HG03342 (cell line): ENCODE measurements around the gene KLHL18.
"Not testable (repeated sequence)": the region's sequence is repeated elsewhere in the genome, so short reads cannot be mapped to it uniquely, and the experiment has no call there.

Experiments
- ATAC-seq: cut with Tn5 transposase; IDR thresholded peaks from one replicate; pipeline ENCODE4 v1.9.1; 2021; ENCODE audit warnings: mild to moderate bottlenecking, moderate library complexity; ENCODE audit not compliant: unreplicated experiment

The KLHL18 gene

DNA sequence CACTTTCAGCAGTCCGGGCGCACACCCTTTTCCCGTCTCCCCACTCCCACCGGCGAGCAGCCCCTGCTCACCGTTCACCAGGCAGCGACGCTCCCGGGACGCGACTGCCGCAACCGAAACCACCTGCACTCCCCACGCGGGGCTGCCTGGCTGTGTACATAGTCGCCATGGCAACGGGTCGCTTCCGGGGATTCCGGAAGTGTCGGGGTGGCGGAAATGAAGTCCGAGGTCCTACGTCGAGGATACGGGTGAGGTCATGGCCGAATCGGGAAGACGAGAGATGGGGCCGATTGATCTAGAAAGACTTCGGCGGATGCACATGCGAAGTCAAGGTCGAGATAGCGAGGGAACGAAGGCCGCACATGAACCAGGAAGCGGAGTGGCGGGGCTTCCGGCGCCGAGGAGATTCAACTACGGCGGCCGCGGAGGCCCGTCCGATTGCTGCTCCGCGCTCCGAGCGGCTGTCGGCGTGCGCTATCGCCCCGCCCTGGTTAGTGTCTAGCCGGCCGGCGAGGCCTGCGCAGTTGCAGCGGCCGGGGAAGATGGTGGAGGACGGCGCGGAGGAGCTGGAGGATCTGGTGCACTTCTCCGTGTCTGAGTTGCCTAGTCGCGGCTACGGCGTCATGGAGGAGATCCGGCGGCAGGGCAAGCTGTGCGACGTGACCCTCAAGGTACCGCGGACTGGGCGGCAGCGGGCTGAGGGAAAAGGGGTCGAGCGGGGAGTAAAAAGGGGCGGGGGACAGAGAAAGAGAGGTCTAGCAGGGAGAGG lies at the start of gene KLHL18, which contains the start of gene KIF9:
TSS of gene KLHL18 (plus strand) at position 521 of the 769 bp plus-strand sequence. CDS start at position 543, 22 bp downstream.
TSS of gene KIF9 (minus strand) at position 376 of the 769 bp plus-strand sequence. CDS start 5,425 bp downstream, outside the sequence.
- peak; percentile 70 for ATAC-seq

- ATAC-seq = no peak
Observed at GRCh38 chr3:47238017-47238416, 44.7 kb upstream of the KLHL18 start.

- ATAC-seq = no peak
Observed at GRCh38 chr3:47239929-47240328, 42.8 kb upstream of the KLHL18 start.

- ATAC-seq = no peak
Observed at GRCh38 chr3:47243419-47244147, 39.2 kb upstream of the KLHL18 start.

- no peak for ATAC-seq
Observed at GRCh38 chr3:47244531-47245100, 38.1 kb upstream of the KLHL18 start.

GRCh38 chr3:47245271-47245670 lies 37.5 kb upstream of the KLHL18 start:
- no peak for ATAC-seq

DNA sequence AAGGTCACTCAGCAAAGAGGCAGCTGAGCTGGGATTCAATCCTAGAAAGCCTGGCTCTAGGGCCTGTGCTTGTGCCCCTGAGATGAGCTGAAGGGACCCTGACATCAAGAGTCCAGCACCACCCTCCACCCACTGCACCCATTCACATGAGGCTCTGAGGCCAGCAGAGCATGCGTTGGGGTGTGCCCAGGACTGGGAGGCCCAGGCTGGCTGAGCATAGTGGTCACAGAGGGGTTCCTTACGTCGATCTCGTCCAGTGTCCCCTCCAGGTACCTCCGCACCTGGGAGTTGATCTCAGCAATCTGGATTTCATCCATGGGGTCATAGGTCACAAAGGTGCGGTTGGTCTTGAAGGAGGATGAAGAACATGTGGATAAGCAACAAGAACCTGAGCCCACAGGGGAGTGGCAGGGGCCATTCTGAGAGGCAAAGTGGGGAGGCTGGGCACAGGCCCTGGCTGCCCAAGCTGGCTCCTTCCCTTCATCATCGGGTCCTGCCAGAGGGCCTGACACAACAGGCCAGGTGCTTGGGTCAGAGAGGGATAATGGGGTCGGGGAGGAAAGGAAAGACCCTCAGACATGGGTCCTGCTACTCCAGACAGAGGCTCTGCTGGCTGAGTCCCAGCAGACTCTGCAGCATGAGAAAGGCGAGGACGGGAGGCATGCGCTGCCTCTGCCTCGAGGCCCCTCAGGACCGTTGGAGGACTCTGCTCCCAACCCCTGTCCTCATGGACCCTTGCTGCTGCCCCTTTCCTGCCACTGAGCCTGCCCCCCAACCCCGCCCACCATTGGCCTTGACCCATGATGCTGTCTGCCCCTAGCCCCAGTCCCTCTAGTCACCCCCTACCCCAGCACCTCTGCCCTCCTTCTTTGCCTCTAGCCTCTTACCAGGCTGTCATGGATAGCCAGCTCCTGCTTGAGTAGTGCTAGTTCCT lies 35.3 kb upstream of the KLHL18 start:
- no peak for ATAC-seq

GRCh38 chr3:47250309-47251060 lies 32.3 kb upstream of the KLHL18 start:
- no peak for ATAC-seq

- not testable (repeated sequence) for ATAC-seq
Observed at GRCh38 chr3:47251085-47251484, 31.7 kb upstream of the KLHL18 start.

- ATAC-seq = no peak
Observed at GRCh38 chr3:47251689-47252088, 31.1 kb upstream of the KLHL18 start.

DNA sequence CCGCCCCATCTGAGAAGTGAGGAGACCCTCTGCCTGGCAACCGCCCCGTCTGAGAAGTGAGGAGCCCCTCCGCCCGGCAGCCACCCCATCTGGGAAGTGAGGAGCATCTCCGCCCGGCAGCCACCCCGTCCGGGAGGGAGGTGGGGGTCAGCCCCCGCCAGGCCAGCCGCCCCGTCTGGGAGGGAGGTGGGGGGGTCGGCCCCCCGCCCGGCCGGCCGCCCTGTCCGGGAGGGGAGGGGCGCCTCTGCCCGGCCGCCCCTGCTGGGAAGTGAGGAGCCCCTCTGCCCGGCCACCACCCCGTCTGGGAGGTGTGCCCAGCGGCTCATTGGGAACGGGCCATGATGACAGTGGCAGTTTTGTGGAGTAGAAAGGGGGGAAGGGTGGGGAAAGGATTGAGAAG lies 26.4 kb upstream of the KLHL18 start:
- ATAC-seq = not testable (repeated sequence)

GRCh38 chr3:47259114-47259513 lies 23.6 kb upstream of the KLHL18 start:
- no peak for ATAC-seq

GRCh38 chr3:47260605-47261004 lies 22.1 kb upstream of the KLHL18 start:
- ATAC-seq = no peak

DNA sequence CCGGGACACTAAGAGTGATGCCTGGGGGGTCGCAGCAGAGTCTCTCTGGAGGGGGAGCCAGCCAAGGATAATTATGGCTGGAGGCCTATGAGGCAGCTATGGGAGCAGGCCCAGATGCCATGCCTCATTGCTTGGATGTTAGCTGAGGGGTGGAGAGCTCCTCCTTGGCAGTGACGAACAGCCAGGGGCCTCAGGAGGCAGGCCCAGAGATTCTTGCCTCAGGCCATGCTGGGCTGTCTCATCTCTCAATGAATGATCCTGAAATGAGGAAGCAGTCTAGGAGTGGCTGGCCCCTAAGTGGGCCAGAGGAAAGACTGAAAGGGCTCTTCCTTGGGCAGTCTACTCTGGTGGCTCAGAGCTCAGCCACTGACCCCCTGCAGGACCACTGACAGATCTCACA lies 21.4 kb upstream of the KLHL18 start:
- ATAC-seq = no peak

- ATAC-seq = no peak
Observed at GRCh38 chr3:47265008-47265407, 17.7 kb upstream of the KLHL18 start.

- ATAC-seq = no peak
Observed at GRCh38 chr3:47265725-47266428, 16.9 kb upstream of the KLHL18 start.

GRCh38 chr3:47266709-47267489 lies 15.8 kb upstream of the KLHL18 start:
- ATAC-seq = no peak

- no peak for ATAC-seq
Observed at GRCh38 chr3:47267490-47267824, 15.3 kb upstream of the KLHL18 start.

DNA sequence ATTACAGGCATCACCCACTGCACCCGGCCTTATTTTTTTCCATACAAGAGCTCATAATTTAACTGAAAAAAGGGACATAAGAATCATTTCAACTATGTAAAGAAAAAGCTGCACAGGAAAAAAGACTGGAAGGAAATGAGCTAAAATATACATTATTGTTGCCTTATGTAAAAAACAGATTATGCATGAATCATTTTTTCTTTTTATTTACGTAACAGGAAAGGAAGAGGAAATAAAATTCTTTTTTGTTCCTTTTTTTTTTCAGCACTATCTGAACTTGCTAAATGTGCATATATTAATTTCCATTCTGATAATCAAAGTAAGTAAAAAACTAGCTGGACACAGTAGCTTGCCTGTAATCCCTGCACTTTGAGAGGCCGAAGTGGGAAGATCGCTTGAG lies 12.2 kb upstream of the KLHL18 start:
- ATAC-seq = no peak
